HCT116 (cell line): Measurements from ENCODE around the gene RNF146. TPM values are rescaled to one million over a fixed set of nuclear protein-coding genes. Genes with fewer than 3 reads are reported as not detected.

Experiments used
- ATAC-seq: fragments of 200-7000 bp; cut with Tn5 transposase; 2 replicates; pipeline ENCODE4 v1.9.1; 2020; ENCODE audit warnings: mild to moderate bottlenecking, moderate library complexity
- BruUV-seq: library from RNA; stranded (reverse); fragments of 400-500 nt; replicated peaks from 2 replicates; lab custom pipeline; 2021; lab: Mats Ljungman, UMichigan
- CTCF ChIA-PET: fragments of 300-600 bp; sonication (Branson Sonifier 250); formaldehyde crosslinking; loops from one replicate; lab custom pipeline; 2021; ENCODE audit warnings: antibody characterized with exemption; lab: Charles Lee
- POLR2A ChIA-PET: fragments of 300-600, 350-600 bp; sonication (Branson Sonifier 250); formaldehyde crosslinking; loops from one replicate; lab custom pipeline; 2021; ENCODE audit warnings: antibody characterized with exemption; lab: Charles Lee
- RAD21 ChIA-PET, 2 experiments: fragments of 300-600 bp; sonication (Branson Sonifier 250); formaldehyde crosslinking; loops; one replicate each; lab custom pipeline; 2023; ENCODE audit warnings: low total read pairs in 2 of 2; ENCODE audit not compliant: uncharacterized antibody in 2 of 2, unreplicated experiment in 2 of 2, low non-redundant PET in 1 of 2; lab: Charles Lee
- DNase-seq: peaks from one replicate; pipeline ENCODE4 v3.0.0-alpha.2; 2010; ENCODE audit warnings: low read depth, low spot score
- H2AFZ ChIP-seq: fragments of 200-600 bp; shearing (Covaris generic), sonication (generic); 2 replicates; pipeline ENCODE4 v1.6.1; 2017; ENCODE audit warnings: low read depth, mixed run types, mixed read lengths, antibody characterized with exemption, low read length; ENCODE audit not compliant: poor library complexity, severe bottlenecking
- H3K27ac ChIP-seq: 2 replicates; pipeline ENCODE4 v1.5.1; 2012; ENCODE audit warnings: low read depth, low read length
- H3K27me3 ChIP-seq: fragments of 200-600 bp; sonication (generic); 2 replicates; pipeline ENCODE4 v1.6.1; 2016; ENCODE audit warnings: mixed run types, low read length, mixed read lengths; ENCODE audit not compliant: insufficient read depth
- H3K36me3 ChIP-seq, 2 experiments: fragments of 200-500 bp in 1 of 2; fragments of 200-600 bp in 1 of 2; sonication (Bioruptor generic) in 1 of 2; sonication (generic) in 1 of 2; 2 replicates each; pipeline versions ENCODE4 v1.5.1 to v1.6.1; 2014 to 2016; ENCODE audit warnings: low read length in 2 of 2, inconsistent platforms in 1 of 2, mixed read lengths in 1 of 2, mixed run types in 1 of 2; ENCODE audit not compliant: insufficient read depth in 2 of 2, control insufficient read depth in 1 of 2
- H3K4me1 ChIP-seq, 2 experiments: fragments of 200-600 bp in 1 of 2; sonication (generic) in 1 of 2; 2 replicates each; pipeline versions ENCODE4 v1.5.1 to v1.6.1; 2012 to 2017; ENCODE audit warnings: low read length in 2 of 2, inconsistent platforms in 1 of 2, mild to moderate bottlenecking in 1 of 2, mixed read lengths in 1 of 2, mixed run types in 1 of 2, moderate library complexity in 1 of 2; ENCODE audit not compliant: insufficient read depth in 2 of 2, control insufficient read depth in 1 of 2
- H3K4me2 ChIP-seq: fragments of 200-600 bp; sonication (generic); 2 replicates; pipeline ENCODE4 v1.6.1; 2017; ENCODE audit warnings: mixed run types, low read length, mixed read lengths
- H3K4me3 ChIP-seq, 2 experiments: fragments of 200-600 bp in 1 of 2; sonication (generic) in 1 of 2; replicated peaks in 1 of 2; 2 replicates each; pipeline ENCODE4 v1.5.1; 2011 to 2016; ENCODE audit warnings: low read length in 2 of 2, control low read depth in 1 of 2, low read depth in 1 of 2, mild to moderate bottlenecking in 1 of 2, mixed read lengths in 1 of 2, mixed run types in 1 of 2
- H3K79me2 ChIP-seq: fragments of 200-600 bp; sonication (generic); 2 replicates; pipeline ENCODE4 v1.6.1; 2017; ENCODE audit warnings: mild to moderate bottlenecking, mixed run types, low read length, moderate library complexity, mixed read lengths; ENCODE audit not compliant: insufficient read depth
- H3K9ac ChIP-seq: fragments of 200-600 bp; sonication (generic); 2 replicates; pipeline ENCODE4 v1.6.1; 2016; ENCODE audit warnings: low read length, mixed read lengths
- H3K9me2 ChIP-seq: fragments of 200-600 bp; sonication (generic), shearing (Covaris generic); 2 replicates; pipeline ENCODE4 v1.6.1; 2017; ENCODE audit warnings: mixed run types, mild to moderate bottlenecking, moderate library complexity; ENCODE audit not compliant: insufficient read depth
- H3K9me3 ChIP-seq, 2 experiments: fragments of 200-500 bp in 1 of 2; fragments of 200-600 bp in 1 of 2; sonication (Bioruptor generic) in 1 of 2; sonication (generic) in 1 of 2; 2 replicates each; pipeline ENCODE4 v1.6.1; 2014 to 2017; ENCODE audit warnings: low read length in 2 of 2, mixed read lengths in 2 of 2, inconsistent platforms in 1 of 2, low read depth in 1 of 2, mild to moderate bottlenecking in 1 of 2, mixed run types in 1 of 2, moderate library complexity in 1 of 2; ENCODE audit not compliant: control insufficient read depth in 1 of 2, insufficient read depth in 1 of 2
- H4K20me1 ChIP-seq: fragments of 200-600 bp; sonication (generic), shearing (Covaris generic); 2 replicates; pipeline ENCODE4 v1.6.1; 2017; ENCODE audit warnings: mixed run types, mild to moderate bottlenecking, moderate library complexity; ENCODE audit not compliant: insufficient read depth
- CBX3 ChIP-seq: IDR thresholded peaks from 2 replicates; pipeline ENCODE4 v1.6.1; 2012; ENCODE audit warnings: low read depth
- CEBPB ChIP-seq: IDR thresholded peaks from 2 replicates; pipeline ENCODE4 v1.6.1; 2012; ENCODE audit warnings: low read depth
- CTCF ChIP-seq, 3 experiments: fragments of 200-600 bp in 1 of 3; sonication (generic) in 1 of 3; IDR thresholded peaks in 2 of 3; conservative IDR thresholded peaks in 1 of 3; 2 replicates each; pipeline ENCODE4 v1.5.1; 2012 to 2017; ENCODE audit warnings: low read depth in 2 of 3, low read length in 2 of 3, antibody characterized with exemption in 1 of 3, borderline replicate concordance in 1 of 3, control low read depth in 1 of 3, mild to moderate bottlenecking in 1 of 3, mixed read lengths in 1 of 3, mixed run types in 1 of 3, moderate library complexity in 1 of 3; ENCODE audit not compliant: insufficient read depth in 1 of 3
- EZH2 ChIP-seq: fragments of 200-600 bp; sonication (generic); IDR thresholded peaks from 2 replicates; pipeline ENCODE4 v1.6.1; 2017; ENCODE audit warnings: antibody characterized with exemption, mixed run types
- EZH2phosphoT487 ChIP-seq: fragments of 200-600 bp; IDR thresholded peaks from 2 replicates; pipeline ENCODE4 v1.6.1; 2018; ENCODE audit warnings: antibody characterized with exemption, borderline replicate concordance
- POLR2A ChIP-seq: IDR thresholded peaks from 2 replicates; pipeline ENCODE4 v1.7.0; 2011; ENCODE audit warnings: borderline replicate concordance; ENCODE audit not compliant: insufficient read depth, insufficient read length; ENCODE audit errors: extremely low read depth
- POLR2AphosphoS5 ChIP-seq: IDR thresholded peaks from 2 replicates; pipeline ENCODE4 v1.6.1; 2011; ENCODE audit warnings: mild to moderate bottlenecking, low read depth, low read length, moderate library complexity
- RAD21 ChIP-seq: IDR thresholded peaks from 2 replicates; pipeline ENCODE4 v1.6.1; 2012; ENCODE audit warnings: low read depth, mild to moderate bottlenecking
- REST ChIP-seq: IDR thresholded peaks from 2 replicates; pipeline ENCODE4 v1.6.1; 2012; ENCODE audit warnings: low read depth
- SIN3A ChIP-seq: IDR thresholded peaks from 2 replicates; pipeline ENCODE4 v1.6.1; 2012; ENCODE audit warnings: low read depth
- SP1 ChIP-seq: IDR thresholded peaks from 2 replicates; pipeline ENCODE4 v1.6.1; 2012; ENCODE audit warnings: low read depth
- TCF7L2 ChIP-seq: IDR thresholded peaks from 2 replicates; pipeline ENCODE4 v1.7.0; 2011; ENCODE audit warnings: borderline replicate concordance, inconsistent platforms; ENCODE audit not compliant: insufficient read depth, insufficient read length; ENCODE audit errors: extremely low read depth
- YY1 ChIP-seq: IDR thresholded peaks from 2 replicates; pipeline ENCODE4 v1.6.1; 2011; ENCODE audit warnings: low read length, low read depth, moderate library complexity, mild to moderate bottlenecking; ENCODE audit not compliant: insufficient replicate concordance; ENCODE audit errors: extremely low read depth
- ZBTB33 ChIP-seq: IDR thresholded peaks from 2 replicates; pipeline ENCODE4 v1.6.1; 2011; ENCODE audit warnings: mild to moderate bottlenecking, low read length, moderate library complexity; ENCODE audit not compliant: insufficient replicate concordance; ENCODE audit errors: extremely low read depth
- ZFX ChIP-seq: fragments of 450-650 bp; IDR thresholded peaks from 2 replicates; pipeline ENCODE4 v1.6.1; 2017
- ZNF274 ChIP-seq: fragments of 200-500 bp; sonication (Bioruptor generic); IDR thresholded peaks from 2 replicates; pipeline ENCODE4 v1.6.1; 2014; ENCODE audit warnings: mild to moderate bottlenecking, low read depth, low read length, inconsistent platforms
- intact Hi-C: fragments of 100-400 bp; cut with micrococcal nuclease; formaldehyde crosslinking; loops from 2 replicates; pipeline ENCODE4 v1.10.0; 2022
- total RNA-seq: library from RNA; stranded (reverse); gene quantifications from one replicate; pipeline ENCODE4 v1.2.1, GENCODE V29; 2021; ENCODE audit not compliant: unreplicated experiment

RNF146 gene
- total RNA-seq, 1 experiment from 2014 or later, result 17.6 TPM

- Histone ChIP-seq H2AFZ (no peak overlapping the region), H3K9ac (no peak overlapping the region), H3K27me3 (no peaks in the 10 kb centered on the region)
- ATAC-seq, result no peak
- ChIA-PET POLR2A (no interaction called here), RAD21 (no interaction called here)
- DNase-seq, result no peak
- no peak for TF ChIP-seq CEBPB
- no peak for TF ChIP-seq SIN3A
- TF ChIP-seq EZH2, result no peak
- TF ChIP-seq REST, result no peak
- no peak for TF ChIP-seq ZBTB33
- no peak for TF ChIP-seq CBX3
- no peak for TF ChIP-seq POLR2AphosphoS5
- TF ChIP-seq POLR2A, result no peak
- no peak for TF ChIP-seq TCF7L2
- TF ChIP-seq CTCF (IDR thresholded peaks at IDR 0.05 in 2 of 3, conservative IDR thresholded peaks at IDR 0.05 in 1 of 3; ENCODE audit: borderline replicate concordance in 1 of 3, insufficient read depth in 1 of 3, low read depth in 2 of 3, low read length in 2 of 3), result no peak
- TF ChIP-seq ZFX, result no peak
- TF ChIP-seq EZH2phosphoT487, result no peak
- TF ChIP-seq RAD21, result no peak
- TF ChIP-seq SP1, result no peak
- no peak for TF ChIP-seq ZNF274
- TF ChIP-seq YY1, result no peak
- TF ChIP-seq, all 23 proteins: peak for 0
- Histone ChIP-seq H3K27ac (no peak overlapping the region), H3K4me1 (no peaks in the 10 kb centered on the region), H3K4me3 (no peak overlapping the region), H3K9me2 (no peaks in the 10 kb centered on the region), H3K9me3 (no peaks in the 10 kb centered on the region), H3K79me2 (no peaks in the 10 kb centered on the region), H4K20me1 (no peaks in the 10 kb centered on the region), H3K36me3 (peaks cover 0 to 11% of the 10 kb centered on the region in 2 experiments; a peak in 3 of 4 replicates), H3K4me2 (no peak overlapping the region)
- CTCF ChIA-PET, result no interaction called here
- intact Hi-C loops, result no loop called here
- no TSS peak for BruUV-seq
These were observed 22.0 kb downstream of the RNF146 start for GRCh38 chr6:127288705-127289104.
